Stimulated activated CD4-positive, alpha-beta T cell treated with anti-CD3 and anti-CD28 coated beads, Interleukin-1b, Interleukin-23, amount 100 ng/mL, for 1 hour (primary cell): ENCODE measurements around the gene TIGD3.
"Not testable (repeated sequence)": the region's sequence is repeated elsewhere in the genome, so short reads cannot be mapped to it uniquely, and the experiment has no call there.

Experiments used
- DNase-seq, 2 donors: peaks; one replicate each; pipeline ENCODE4 v3.0.0-alpha.2; 2020; ENCODE audit warnings: low read depth in 2 of 2

The TIGD3 gene

DNA sequence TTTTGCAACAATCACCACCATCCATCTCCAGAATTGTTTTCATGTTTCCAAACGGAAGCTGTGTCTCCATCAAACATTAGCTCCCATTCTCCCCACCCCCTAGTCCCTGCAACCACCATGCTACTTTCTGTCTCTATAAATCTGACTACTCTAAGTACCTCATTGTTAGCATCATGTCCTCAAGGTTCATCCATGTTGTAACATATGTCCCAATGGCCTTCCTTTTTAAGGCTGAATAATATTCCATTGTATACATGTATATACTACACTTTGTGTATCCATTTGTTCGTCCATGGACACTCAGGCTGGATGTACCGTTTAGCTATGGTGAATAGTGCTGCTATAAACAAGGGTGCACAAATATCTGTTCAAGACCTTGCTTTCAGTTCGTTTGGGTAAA is 29.1 kb upstream of the TIGD3 start:
- DNase-seq, result no peak

DNA sequence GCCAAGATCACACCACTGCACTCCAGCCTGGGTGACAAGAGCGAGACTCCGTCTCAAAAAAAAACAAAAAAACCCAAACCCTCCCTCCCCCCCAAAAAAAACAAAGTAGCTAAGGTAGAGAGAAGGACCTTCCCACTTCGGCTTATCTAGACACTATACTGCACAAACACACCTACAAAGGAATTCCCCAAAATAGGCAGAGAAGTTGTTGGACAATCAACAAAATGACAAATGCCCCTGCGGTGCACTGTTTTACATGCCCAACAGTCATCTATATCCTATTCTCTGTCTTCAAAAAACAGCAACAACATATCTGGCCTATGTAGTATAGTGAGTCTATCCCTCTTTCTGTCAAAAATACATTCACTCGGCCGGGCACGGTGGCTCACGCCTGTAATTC is 27.5 kb upstream of the TIGD3 start:
- DNase-seq, result no peak

DNA sequence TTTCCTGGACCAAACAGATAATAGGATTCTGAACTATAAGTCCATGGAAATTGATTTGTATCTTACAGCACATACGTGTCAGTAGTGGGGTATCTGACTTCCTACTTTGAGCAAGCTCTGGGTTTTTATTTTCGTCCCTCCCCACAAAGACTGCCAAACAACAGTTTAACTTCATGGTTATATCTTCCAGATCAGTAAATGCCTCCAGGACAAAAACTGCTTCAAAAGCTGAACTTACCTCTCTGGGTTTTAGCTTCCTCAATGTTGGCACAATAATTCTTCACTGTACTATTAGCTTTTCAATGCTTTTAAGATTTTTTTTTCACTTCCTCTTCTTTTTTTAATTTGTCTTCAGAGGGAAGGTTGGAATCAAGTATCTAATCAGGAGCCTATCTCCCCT is 25.1 kb upstream of the TIGD3 start:
- DNase-seq, result no peak

DNA sequence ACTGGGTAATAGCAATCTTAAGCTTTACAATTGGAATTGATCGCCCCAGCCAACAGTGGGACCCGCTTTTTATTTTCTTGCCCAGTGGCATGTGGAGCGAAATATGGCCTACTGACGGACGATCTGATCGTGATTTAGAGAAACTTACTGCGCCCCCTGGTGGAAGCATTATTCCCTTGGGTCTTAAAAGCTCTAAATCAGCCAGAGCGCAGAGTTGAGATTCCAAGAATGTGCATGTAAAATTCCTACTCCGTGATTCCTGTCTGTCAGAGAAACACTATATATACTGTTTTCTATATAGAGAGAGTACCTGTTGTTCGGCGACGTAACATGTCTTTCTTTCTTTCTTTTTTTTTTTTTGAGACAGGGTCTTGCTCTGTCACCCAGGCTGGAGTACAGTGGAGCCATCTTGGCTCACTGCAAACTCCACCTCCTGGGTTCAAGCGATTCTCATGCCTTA is 24.6 kb upstream of the TIGD3 start:
- peak; percentile 69 to 77 for DNase-seq

DNA sequence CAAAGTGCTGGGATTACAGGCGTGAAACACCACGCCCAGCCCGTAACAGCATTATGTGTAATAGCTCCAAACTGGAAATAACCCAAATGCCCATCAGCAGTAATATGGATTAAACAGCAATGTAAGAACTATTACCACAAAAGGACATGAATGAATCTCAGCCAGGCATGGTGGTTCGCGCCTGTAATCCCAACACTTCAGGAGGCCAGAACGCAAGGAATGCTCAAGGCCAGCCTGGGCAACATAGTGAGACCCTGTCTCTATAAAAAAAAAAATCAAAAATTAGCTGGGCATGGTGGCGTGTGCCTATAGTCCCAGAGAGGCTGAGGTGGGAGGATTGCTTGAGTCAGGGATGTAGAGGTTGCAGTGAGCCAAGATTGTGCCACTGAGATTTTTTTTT is 24.0 kb upstream of the TIGD3 start:
- DNase-seq, result no peak

DNA sequence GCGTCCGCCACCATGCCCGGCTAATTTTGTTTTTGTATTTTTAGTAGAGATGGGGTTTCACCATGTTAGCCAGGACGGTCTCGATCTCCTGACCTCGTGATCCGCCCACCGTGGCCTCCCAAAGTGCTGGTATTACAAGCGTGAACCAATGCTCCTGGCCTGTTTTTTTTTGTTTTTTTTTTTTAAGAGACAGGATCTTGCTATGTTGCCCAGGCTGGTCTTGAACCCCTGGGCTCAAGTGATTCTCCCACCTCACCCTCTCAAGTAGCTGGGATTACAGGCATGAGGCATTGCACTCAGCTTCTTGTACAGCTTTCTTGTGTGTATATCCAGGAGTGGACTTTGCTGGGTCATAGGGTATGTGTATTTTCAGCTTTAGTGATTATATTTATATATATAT is 22.0 kb upstream of the TIGD3 start:
- not testable (repeated sequence) for DNase-seq

DNA sequence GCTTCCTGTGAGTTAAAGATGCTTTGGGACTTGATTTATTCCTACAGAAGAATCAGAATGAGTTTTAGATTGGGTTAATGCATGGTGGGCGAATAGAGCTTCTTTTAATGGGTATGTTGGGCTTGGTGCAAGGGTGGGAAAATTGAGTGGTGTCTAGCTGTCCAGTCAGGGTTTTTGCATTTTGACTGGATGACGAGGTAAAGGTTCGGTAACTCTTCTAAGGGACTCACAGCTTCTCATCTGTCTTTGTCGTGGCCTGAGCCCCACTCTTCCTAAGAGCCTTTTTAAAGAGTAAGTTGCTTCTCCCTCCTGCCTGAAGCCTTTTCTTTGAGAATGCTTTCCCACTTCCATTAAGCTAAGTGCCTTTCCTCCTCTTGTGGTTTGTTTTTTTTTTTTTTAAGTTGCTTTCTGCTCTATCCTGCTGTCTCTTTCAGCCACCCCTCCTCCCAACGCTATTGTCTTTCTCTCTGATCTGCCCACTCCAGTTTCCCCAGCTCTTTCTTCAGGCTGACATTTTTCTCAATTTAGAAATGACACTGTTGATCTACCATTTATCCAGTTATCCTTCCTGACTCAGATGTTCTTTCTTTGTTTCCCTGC is 19.8 kb upstream of the TIGD3 start:
- DNase-seq, result no peak

DNA sequence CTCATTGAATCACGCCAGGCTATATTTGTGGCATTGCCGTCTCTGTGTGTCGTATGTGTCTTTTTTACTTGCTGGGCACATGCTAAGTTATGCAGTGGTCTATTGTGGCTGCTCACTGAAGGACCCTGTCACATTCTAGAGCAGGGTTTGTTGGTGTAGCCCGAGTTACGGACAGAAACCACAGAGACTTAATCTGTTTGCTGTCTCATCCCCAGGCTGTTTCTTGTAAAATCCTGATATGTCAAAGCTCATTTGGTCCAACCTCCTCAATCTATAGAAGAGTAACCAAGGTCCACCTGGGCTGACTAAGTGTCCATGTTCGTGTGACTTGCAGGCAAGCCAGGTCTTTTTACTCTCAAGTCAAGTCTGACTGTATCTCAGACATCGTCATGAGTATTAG is 15.9 kb upstream of the TIGD3 start:
- DNase-seq, result no peak

DNA sequence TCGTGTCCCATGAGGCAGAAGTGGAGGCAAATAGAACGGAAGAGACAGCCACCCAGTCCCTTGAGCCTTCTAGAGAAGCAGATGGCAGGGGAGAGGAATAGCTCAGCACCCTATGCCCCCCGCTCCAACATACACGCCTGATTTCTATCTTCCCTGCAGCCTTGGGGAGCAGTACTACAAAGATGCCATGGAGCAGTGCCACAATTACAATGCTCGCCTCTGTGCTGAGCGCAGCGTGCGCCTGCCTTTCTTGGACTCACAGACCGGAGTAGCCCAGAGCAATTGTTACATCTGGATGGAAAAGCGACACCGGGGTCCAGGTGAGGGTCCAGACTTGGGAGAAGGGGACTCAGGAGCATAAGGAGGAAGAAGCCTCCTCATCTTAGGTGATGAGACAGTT is 14.3 kb upstream of the TIGD3 start:
- no peak for DNase-seq

DNA sequence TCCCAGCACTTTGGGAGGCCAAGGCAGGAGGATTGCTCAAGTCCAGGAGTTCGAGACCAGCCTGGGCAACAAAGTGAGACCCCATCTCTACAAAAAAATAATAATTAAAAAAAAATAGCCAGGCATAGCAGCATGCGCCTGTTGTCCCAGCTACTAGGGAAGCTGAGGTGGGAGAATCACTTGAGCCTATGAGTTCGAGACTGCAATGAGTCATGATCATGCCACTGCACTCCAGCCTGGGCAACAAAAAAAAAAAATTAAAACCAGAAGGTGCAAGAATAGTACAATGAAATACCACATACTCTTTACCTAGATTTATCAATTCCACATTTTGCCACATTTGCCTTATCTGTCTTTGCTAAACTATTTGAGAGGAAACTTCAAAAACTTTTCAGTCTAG is 12.7 kb upstream of the TIGD3 start:
- no peak for DNase-seq

DNA sequence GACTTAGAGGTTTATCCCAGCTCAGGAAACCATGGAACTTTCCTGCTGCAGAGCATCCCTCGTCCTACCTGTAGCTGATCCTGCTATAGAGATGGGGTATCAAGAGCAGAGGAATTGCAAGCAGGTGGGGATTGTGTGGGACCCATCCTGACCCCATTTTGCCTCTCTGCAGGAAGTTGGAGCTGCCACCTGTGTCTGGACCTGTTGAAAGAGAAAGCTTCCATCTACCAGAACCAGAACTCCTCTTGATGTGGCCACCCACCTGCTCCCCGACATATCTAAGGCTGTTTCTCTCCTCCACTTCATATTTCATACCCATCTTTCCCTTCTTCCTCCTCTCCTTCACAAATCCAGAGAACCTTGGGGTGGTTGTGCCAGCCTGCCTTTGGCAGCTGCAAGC is 3.0 kb upstream of the TIGD3 start:
- no peak for DNase-seq

DNA sequence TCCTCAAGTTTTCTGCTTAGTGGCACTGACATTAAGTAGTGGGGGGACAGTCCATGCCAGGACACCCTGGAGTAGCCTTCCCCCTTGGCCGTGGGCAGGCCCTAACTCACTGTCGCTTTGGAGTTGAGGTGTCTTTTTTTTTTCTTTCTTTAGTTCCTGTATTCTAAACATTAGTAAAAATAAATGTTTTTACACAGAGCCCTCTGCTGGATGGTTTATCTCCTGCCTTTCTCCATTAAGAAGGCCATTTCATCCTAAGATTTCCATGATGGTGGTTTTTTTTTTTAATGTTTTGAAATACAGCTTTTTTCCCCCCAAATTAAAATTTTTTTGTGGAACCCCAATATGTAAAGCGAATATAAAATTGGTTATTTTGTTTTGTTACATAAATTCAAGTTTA is 1.8 kb upstream of the TIGD3 start:
- DNase-seq, result no peak

DNA sequence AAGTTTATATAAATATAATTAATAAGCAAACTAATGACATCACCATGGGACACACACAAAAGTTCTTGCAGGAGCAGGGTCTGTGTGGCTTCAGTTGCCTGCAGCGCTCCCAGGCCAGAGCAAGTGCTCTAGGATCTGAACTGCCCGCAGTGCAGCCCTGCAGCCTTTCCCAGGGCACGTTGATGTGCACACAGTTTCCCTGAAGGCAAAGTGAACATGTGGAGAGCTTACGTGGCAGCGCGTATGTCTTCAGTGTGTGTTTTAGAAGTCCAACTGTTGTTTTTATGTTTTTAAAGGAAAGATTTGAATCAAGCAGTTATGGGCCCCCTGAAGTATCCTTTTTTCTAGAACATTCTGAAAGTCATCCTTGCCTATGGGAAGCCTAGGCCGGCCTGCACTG is 1.2 kb upstream of the TIGD3 start:
- no peak for DNase-seq

DNA sequence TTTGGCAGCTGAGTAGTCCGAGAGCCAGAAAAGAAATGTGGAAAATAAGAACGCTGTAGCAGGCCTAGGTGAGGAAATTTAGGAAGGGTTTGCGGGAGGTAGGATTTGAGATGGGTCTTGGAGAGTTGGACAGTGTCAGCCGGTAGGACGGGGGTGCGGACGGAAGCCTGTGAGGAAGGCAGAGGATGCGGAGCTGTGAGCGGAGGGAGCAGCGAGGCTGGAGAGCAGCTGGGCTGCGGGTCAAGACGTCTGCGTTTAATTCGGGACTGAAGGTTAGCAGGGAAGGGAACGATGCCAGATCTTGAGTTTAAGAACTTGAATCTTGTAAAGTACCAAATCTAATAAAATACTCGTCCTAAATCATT is 669 bp upstream of the TIGD3 start:
- no peak for DNase-seq

DNA sequence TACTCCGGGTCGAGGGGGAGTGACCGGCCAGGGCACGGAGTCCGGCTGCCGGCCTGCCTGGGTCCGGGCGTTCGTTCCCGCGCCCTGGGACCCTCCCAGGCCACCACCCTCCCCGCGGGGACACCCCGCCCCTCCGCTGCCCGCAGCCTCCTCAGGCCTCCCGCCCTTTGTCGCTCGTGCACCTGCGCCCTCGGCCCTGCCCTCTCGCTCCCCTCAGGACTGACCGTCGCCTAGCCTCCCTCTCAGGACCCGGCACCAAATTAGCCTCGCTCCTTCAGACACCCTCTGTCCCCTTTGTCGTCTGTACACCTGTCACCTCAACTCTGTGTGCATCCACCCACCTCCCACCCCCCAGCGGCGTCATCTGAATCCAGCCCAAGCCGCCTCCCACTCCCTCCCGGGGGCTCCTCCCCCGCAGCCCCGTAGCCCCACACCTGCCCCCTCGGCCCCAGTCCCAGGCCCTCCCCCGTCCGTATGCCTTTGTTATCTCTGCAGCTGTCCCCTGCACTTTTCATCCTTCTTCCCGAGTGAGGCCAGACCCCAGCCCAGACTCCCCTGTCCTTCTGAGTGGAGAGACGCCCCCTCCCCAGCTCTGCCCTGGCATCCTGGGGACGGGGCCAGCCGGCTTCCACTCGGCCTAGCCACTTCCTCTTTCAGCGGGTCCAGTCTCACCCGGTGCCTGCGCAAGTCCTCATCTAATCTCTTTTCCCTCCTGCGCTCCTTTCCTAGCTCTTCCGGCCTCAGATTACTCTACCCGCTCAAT is 643 bp downstream of the TIGD3 start:
- DNase-seq, result peak; percentile 9 to 34

DNA sequence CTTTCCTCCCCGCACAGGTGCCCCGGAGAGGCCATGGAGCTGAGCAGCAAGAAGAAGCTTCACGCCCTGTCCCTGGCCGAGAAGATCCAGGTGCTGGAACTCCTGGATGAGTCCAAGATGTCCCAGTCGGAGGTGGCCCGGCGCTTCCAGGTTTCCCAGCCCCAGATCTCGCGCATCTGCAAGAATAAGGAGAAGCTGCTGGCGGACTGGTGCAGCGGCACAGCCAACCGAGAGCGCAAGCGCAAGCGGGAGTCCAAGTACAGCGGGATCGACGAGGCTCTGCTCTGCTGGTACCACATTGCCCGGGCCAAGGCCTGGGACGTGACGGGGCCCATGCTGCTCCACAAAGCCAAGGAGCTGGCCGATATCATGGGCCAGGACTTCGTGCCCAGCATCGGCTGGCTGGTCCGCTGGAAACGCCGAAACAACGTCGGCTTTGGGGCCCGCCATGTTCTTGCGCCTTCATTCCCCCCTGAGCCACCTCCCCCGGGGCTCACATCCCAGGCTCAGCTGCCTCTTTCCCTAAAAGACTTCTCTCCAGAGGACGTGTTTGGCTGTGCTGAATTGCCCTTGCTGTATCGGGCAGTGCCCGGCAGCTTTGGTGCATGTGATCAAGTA is 1.3 kb downstream of the TIGD3 start:
- no peak for DNase-seq

DNA sequence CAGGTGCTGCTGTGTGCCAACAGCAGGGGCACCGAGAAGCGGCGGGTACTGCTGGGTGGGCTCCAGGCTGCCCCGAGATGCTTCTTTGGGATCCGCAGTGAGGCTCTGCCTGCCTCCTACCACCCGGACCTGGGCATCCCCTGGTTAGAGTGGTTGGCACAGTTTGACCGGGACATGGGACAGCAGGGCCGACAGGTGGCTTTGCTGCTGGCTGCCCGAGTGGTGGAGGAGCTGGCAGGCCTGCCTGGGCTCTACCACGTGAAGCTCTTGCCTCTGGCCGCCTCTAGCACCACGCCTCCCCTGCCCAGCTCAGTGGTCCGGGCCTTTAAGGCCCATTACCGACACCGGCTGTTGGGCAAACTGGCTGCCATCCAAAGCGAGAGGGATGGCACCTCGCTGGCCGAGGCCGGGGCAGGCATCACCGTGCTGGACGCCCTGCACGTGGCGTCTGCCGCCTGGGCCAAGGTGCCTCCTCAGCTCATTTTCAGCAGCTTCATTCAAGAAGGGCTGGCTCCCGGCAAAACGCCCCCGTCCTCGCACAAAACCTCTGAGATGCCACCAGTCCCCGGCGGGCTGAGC is 1.9 kb downstream of the TIGD3 start:
- DNase-seq, result no peak

DNA sequence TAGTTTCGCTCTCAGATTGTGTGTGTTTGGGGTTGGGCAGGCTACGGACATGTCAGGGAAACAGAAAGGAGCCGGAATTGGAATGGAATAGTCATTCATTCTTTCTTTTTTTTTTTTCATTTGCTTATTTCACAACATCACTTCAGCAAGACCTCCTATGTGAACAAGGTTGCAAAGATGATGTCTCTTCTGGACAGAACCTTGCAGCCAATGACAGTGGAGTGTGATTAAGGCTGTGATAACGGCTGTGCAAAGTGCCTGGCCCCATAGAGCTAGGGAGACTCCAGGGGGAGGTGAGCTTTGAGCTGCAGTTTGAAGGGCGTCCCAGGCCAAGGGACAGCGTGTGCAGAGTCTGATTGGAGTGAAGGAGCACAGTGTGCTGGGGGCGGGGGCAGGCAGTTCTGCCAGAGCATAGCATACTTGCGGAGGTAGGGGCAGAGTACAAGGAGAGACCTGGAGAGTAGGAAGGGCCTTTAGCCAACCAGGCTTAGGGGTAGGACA is 3.4 kb downstream of the TIGD3 start:
- DNase-seq, result no peak

DNA sequence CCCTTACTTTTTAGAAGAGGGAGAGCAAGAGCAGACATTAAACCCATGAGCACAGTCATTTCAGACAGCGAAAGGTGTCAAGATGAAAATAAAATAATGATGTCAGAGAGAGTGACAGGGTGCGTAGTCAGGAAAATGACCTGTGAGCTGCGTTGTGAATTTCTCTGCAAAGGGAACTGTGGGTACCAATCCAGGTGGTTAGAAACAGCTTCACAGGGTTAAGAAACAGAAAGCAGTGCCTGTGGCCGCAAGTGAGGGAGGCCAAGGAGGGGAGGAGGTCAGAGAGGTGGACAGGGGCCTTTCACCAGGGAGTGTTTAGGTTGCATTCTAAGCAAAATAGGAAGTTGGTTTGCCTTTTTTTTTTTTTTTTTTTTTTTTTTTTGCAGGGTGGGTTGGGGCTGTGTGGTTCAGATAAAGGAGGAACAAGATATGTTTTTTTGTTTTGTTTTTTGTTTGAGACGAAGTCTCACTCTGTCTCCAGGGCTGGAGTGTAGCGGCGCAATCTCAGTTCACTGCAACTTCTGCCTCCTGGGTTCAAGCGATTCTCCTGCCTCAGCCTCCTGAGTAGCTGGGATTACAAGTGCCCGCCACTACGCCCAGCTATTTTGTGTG is 7.9 kb downstream of the TIGD3 start:
- no peak for DNase-seq

DNA sequence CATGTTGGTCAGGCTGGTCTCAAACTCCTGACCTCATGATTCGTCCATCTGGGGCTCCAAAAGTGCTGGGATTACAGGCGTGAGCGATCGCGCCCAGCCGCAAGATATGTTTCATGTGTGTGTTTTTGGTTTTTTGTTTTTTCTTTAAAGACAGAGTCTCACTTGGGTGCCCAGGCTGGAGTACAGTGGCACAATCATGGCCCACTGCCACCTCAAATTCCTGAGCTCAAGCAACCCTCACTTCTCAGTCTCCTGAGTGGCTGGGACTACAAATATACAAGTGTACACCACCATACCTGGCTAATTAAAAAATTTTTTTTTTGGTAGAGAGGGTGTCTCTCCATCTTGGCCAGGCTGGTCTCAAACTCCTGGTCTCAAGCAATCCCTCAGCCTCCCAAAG is 8.4 kb downstream of the TIGD3 start:
- no peak for DNase-seq

DNA sequence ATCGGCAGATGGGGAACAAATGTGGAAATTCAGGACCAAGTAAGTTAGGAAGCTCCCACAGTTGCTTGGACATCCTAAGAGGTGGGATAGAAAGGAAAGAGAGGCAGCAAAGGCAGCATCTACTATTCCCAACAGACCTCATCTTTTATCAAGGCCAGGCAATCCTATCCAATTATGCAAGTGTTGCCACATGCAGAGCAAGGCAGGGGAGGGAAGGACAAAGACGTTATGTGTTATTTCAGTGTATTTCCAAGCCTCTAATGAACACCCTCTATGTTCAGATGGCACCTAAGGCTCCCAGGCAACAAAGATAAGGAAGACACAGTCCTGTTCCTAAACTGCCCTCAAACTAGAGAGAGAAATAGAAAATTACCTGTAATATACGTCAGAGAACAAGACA is 9.2 kb downstream of the TIGD3 start:
- DNase-seq, result no peak

DNA sequence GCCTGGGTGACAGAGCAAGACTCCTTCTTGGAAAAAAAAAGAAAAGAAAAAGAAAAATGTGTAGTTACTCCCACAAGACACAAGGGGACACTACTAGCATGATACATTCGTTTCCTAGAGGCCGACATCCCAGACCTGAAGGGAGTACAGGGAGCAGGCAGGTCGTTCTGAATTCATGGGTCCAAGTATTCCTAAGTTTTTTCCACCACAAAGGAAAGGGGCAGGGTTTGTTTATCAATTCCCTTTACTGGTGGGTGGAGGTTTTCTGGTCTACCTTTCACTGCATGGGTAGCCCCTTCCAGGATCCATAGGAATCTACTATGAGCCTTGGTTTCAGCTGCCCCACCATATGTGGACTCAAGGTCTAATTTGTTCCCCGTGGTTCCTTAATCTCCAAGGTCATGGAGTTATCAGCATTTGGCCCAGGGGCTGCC is 11.8 kb downstream of the TIGD3 start:
- DNase-seq, result no peak
